RPMI8226 (cell line): ENCODE results near the gene ITPR3.
A peak's percentile ranks its signal among the peaks of the same experiment; 100 is the strongest.

Experiments
- DNase-seq: peaks from one replicate; pipeline ENCODE4 v3.0.0-alpha.2; 2015

Gene ITPR3

GRCh38 chr6:33689148-33689494 is 68.0 kb downstream of the ITPR3 start:
- DNase-seq, result no peak

GRCh38 chr6:33689879-33690278 is 68.8 kb downstream of the ITPR3 start:
- DNase-seq, result no peak

GRCh38 chr6:33690766-33691165 is 69.6 kb downstream of the ITPR3 start:
- DNase-seq, result no peak

- DNase-seq, result no peak
Measured at GRCh38 chr6:33691456-33692077, 70.4 kb downstream of the ITPR3 start.

- DNase-seq, result no peak
Measured at GRCh38 chr6:33692078-33692759, 71.1 kb downstream of the ITPR3 start.

- DNase-seq, result no peak
Measured at GRCh38 chr6:33692760-33693158, 71.6 kb downstream of the ITPR3 start.

- DNase-seq, result no peak
Measured at GRCh38 chr6:33693186-33694105, 72.3 kb downstream of the ITPR3 start.

GRCh38 chr6:33694401-33694931 is 73.3 kb downstream of the ITPR3 start:
- no peak for DNase-seq

GRCh38 chr6:33694977-33695376 is 73.9 kb downstream of the ITPR3 start:
- no peak for DNase-seq

- no peak for DNase-seq
Measured at GRCh38 chr6:33695451-33695887, 74.3 kb downstream of the ITPR3 start.

- no peak for DNase-seq
Measured at GRCh38 chr6:33696076-33696475, 75.0 kb downstream of the ITPR3 start.

GRCh38 chr6:33696548-33697518 is 75.7 kb downstream of the ITPR3 start:
- DNase-seq, result no peak

- no peak for DNase-seq
Measured at GRCh38 chr6:33697845-33698244, 76.7 kb downstream of the ITPR3 start.

GRCh38 chr6:33698494-33698893 is 77.4 kb downstream of the ITPR3 start:
- DNase-seq, result no peak

GRCh38 chr6:33699131-33699530 is 78.0 kb downstream of the ITPR3 start:
- DNase-seq, result no peak

GRCh38 chr6:33699739-33700138 is 78.6 kb downstream of the ITPR3 start:
- no peak for DNase-seq

GRCh38 chr6:33700391-33701050 is 79.4 kb downstream of the ITPR3 start:
- peak; percentile 80 for DNase-seq

- DNase-seq, result peak; percentile 57
Measured at GRCh38 chr6:33702345-33702977, 81.3 kb downstream of the ITPR3 start.

GRCh38 chr6:33704215-33705066 is 83.3 kb downstream of the ITPR3 start:
- no peak for DNase-seq

GRCh38 chr6:33705268-33705885 is 84.3 kb downstream of the ITPR3 start:
- DNase-seq, result no peak
